ENCODE data around the gene AFF4. TPM values are rescaled to one million over a fixed set of nuclear protein-coding genes. Genes with fewer than 3 reads are reported as not detected.

Gene AFF4
- total RNA-seq, 2 experiments from 2014 or later, result 13.6 to 14.2 TPM

DNA sequence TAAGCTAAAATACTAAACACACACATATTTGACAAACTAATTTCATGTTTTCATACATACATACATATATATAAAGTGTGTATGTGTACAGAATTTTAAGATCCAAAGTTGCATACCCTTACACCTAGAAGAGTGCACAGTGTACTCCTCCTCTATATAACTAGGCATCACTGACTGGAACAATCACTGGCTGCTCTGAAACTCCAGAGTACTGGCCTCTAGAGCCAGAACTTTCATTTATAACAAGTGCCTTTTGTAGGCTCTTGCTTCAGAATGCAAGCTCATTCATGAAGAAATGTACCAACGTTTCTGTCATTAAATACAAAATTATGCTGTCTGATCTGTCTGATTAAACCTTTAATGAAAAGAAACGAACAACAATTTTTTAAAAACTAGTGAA lies 86.0 kb downstream of the AFF4 start:
- Mint-ChIP-seq H3K4me1 (ENCODE audit: low read depth) (no peaks in the 10 kb centered on the region), H3K27me3 (ENCODE audit: low read depth) (no peaks in the 10 kb centered on the region), H3K27ac (no peak overlapping the region), H3K36me3 (ENCODE audit: low read depth) (peaks cover 1% of the 10 kb centered on the region), H3K4me3 (no peak overlapping the region), H3K9me3 (no peaks in the 10 kb centered on the region)
- DNase-seq, result no peak
- intact Hi-C loops (cut with micrococcal nuclease), result no loop called here
- CTCF ChIA-PET, result interaction anchor here (1.1 kb wide), 1 partner anchor 57 kb away, joined by 3 read pairs; no protein-coding TSS in a partner anchor

DNA sequence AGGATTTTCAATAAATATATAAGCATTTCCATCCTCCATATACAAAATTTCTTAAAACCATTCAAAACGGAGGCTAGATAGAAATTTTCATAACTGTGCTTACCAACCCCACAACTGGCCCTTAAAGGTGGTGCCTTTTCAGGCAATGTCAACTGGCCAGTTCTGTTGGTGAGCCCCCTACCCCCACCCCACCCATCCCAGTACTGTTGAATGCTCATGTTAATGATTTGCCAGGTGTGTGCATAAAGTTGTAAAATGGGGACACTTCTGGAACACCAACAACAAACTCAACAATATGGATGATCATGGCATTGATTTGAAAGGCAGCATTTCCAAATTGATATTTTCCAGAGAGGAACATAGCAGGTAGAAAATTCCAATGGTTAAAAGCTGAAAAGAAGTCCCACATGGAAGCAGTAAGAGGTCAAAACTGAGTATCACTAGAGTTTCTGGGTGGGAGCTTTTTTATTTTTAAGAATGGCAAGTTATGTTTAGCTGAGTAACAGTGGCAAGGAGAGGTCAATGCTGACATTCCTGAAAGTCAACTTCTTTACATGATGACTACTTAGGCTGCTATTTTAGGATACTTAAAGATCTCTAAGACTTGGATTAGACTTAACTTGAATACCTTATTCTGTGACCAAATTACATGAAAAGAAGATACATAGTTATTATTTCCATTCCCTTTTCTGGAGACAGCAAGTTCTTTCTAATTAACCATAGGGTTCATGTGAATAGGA lies 87.2 kb downstream of the AFF4 start:
- no peak overlapping the region for H3K27ac Mint-ChIP-seq
- intact Hi-C loops (cut with micrococcal nuclease), result no loop called here
- H3K4me3 Mint-ChIP-seq, result no peak overlapping the region
- no peaks in the 10 kb centered on the region for H3K27me3 Mint-ChIP-seq (ENCODE audit: low read depth)
- no peaks in the 10 kb centered on the region for H3K9me3 Mint-ChIP-seq
- H3K4me1 Mint-ChIP-seq (ENCODE audit: low read depth), result no peaks in the 10 kb centered on the region
- CTCF ChIA-PET, result interaction anchor here (1.1 kb wide), 1 partner anchor 56 kb away, joined by 3 read pairs; no protein-coding TSS in a partner anchor
- DNase-seq, result no peak
- peaks cover 1% of the 10 kb centered on the region for H3K36me3 Mint-ChIP-seq (ENCODE audit: low read depth)

DNA sequence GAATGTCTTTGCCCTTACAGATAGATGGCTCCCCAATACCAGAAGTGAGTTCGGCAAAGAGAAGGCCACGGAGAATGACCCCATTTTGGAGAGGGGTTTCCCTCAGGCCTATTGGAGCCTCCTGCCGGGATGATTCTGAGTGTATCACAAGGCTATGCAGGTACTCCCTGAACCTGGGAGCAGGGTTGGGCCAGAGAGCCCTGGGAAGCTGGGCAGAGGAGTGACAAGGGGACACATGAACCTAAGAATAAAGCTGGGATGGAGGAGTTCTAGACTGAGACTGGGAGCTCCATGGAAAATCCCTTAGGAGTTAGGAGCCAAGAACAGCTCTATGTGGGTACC lies 89.5 kb downstream of the AFF4 start:
- CTCF ChIA-PET, result interaction anchor here (2.0 kb wide), 1 partner anchor 9 kb away, joined by 6 read pairs; no protein-coding TSS in a partner anchor
- no peak overlapping the region for H3K27ac Mint-ChIP-seq
- no peaks in the 10 kb centered on the region for H3K9me3 Mint-ChIP-seq

DNA sequence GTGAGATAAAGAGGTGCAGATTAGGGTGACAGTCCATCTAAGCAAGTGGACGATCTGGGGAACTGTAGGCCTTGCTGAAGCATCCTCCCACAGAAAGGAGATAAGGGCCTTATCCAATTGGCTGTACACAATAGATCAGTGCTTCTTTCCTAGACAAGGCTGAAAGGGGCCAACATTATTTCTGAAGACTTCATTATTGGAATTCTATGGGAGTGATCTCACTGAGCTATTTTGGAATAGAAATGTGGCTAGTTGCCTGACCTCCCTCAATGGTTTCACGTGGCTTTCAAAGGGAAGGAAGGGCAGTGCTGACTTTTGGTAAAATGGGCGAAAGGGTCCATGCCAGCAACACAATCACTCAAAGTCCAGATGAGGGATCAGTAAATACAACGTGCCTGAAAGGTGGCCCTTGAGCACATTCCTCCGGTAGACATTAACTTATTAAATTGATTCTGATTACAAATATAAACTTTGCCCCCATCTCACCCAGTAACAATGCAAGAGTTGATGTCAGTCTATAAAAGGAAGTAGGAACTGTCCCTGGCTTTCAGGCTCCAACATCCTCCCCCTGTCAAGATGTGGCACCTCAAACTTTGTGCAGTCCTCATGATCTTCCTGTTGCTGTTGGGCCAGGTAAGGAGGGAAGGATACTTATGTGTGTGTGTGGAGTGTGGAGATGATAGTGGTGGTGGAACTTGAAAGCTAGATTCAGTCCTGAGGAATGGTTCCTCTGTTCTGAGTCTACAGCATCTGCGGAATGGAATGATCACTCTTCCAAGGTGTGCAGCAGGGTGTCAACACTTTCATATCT lies 90.1 kb downstream of the AFF4 start, which contains the start of gene LEAP2:
Gene LEAP2 (plus strand): TSS at position 550 of the 811 bp plus-strand sequence. CDS start 27 bp downstream, at position 577.
- no peak for DNase-seq
- H3K4me1 Mint-ChIP-seq (ENCODE audit: low read depth), result peaks cover 5% of the 10 kb centered on the region
- CTCF ChIA-PET, result interaction anchor here (2.0 kb wide), 1 partner anchor 10 kb away, joined by 6 read pairs; no protein-coding TSS in a partner anchor
- H3K27ac Mint-ChIP-seq, result no peak within 1 kb of the TSS
- H3K4me3 Mint-ChIP-seq, result no peak within 1 kb of the TSS
- H3K36me3 Mint-ChIP-seq (ENCODE audit: low read depth), result peaks cover 10% of the 10 kb centered on the region
- intact Hi-C loops (cut with micrococcal nuclease), result no loop called here
- no peaks in the 10 kb centered on the region for H3K27me3 Mint-ChIP-seq (ENCODE audit: low read depth)
- H3K9me3 Mint-ChIP-seq, result no peaks in the 10 kb centered on the region

More for the DNA sequence above, 89.5 kb downstream of the AFF4 start:
- peaks cover under 1% of the 10 kb centered on the region for H3K4me1 Mint-ChIP-seq (ENCODE audit: low read depth)
- no peak for DNase-seq
- intact Hi-C loops (cut with micrococcal nuclease), result no loop called here
- no peaks in the 10 kb centered on the region for H3K27me3 Mint-ChIP-seq (ENCODE audit: low read depth)
- peaks cover 6% of the 10 kb centered on the region for H3K36me3 Mint-ChIP-seq (ENCODE audit: low read depth)
- no peak overlapping the region for H3K4me3 Mint-ChIP-seq

DNA sequence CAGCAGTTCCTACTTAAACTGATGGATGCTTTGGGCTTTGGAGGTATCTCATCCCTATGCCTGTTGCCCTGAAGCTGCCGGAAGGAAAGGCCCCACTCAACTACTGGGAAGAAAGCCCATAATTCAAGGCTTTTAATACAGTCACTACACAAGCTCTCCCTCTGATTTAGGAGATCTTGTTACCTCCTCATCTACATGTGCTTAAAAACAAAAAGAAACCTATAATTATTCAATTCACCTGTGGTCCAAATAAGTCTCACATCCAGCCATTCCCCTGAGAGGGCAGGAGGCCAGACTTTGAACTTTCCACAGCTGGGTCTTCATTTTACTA lies 90.7 kb downstream of the AFF4 start:
- Mint-ChIP-seq H3K4me3 (no peak overlapping the region), H3K27ac (no peak overlapping the region), H3K36me3 (ENCODE audit: low read depth) (peaks cover 14% of the 10 kb centered on the region), H3K27me3 (ENCODE audit: low read depth) (no peaks in the 10 kb centered on the region), H3K9me3 (no peaks in the 10 kb centered on the region), H3K4me1 (ENCODE audit: low read depth) (peaks cover 9% of the 10 kb centered on the region)
- CTCF ChIA-PET, result interaction anchor here (0.6 kb wide), 1 partner anchor 14 kb away, joined by 5 read pairs; no protein-coding TSS in a partner anchor
- intact Hi-C loops (cut with micrococcal nuclease), result no loop called here
- no peak for DNase-seq

DNA sequence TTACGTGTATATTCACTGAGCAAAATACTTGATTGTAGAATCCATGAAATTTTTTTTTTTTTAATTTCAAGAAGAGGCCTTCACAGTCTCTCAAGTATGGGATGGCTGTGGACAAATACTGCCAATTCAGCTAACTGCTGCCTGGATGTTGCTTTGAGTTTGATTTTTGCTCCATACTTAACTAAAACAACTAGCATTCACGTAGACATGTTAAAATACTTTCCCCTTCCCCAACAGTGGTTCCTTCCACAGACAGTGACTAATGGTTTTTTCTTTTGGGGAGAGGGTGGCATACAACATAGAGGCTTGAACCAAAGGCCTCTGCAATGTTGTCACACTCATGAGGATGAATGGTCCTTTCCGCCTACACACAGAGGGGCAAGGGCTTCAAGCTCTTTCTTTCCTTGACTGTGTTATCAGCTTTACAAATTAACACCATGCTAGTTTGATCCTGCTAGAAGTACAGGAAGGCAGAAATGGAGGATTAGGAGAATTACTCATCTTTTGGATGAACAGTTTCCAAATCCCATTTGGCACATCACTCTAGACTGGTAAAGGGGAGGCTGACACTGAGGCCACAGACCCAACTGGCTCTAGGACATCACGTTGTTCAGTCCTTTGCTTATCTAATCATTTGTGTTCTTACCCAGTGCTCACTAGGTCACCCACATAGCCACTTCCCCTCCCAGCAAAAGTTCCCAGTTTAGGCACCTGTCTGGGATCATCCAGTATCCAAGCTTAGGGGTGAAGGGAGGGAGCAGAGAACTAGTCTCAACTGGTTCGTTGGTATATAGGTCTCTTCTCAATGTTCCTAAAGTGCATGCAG lies 91.8 kb downstream of the AFF4 start:
- CTCF ChIA-PET, result interaction anchor here (0.6 kb wide), 1 partner anchor 218 kb away, joined by 4 read pairs; no protein-coding TSS in a partner anchor
- H3K9me3 Mint-ChIP-seq, result no peaks in the 10 kb centered on the region

DNA sequence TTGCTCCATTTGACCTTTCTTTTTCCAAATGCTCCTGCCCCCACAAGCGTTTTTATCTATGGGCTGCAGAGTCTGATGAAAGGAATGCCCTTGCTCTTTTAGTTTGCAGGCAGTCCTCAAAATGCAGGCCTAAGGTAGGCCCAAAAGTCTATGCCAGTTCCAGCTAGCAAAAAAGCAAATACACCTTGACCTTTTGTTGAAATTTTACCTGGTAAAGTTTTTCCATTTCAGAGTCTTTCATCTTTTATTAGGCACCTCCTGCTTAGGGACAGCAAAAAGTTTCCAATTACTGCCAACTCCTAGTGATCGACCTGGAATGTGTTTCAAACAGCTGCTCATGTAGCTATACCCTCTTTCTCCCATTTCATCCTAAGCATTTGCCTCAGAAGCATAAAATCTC lies 92.6 kb downstream of the AFF4 start:
- Mint-ChIP-seq H3K27ac (no peak overlapping the region), H3K9me3 (no peaks in the 10 kb centered on the region), H3K27me3 (ENCODE audit: low read depth) (no peaks in the 10 kb centered on the region), H3K4me3 (no peak overlapping the region), H3K4me1 (ENCODE audit: low read depth) (peaks cover 21% of the 10 kb centered on the region), H3K36me3 (ENCODE audit: low read depth) (peaks cover 24% of the 10 kb centered on the region)
- DNase-seq, result no peak
- CTCF ChIA-PET, result interaction anchor here (0.5 to 0.9 kb wide), 3 partner anchors 9 to 219 kb away, joined by 4 read pairs; no protein-coding TSS in a partner anchor
- intact Hi-C loops (cut with micrococcal nuclease), result no loop called here

More for the DNA sequence above, 91.8 kb downstream of the AFF4 start:
- Mint-ChIP-seq H3K4me3 (no peak overlapping the region), H3K27ac (no peak overlapping the region), H3K4me1 (ENCODE audit: low read depth) (peaks cover 15% of the 10 kb centered on the region), H3K27me3 (ENCODE audit: low read depth) (no peaks in the 10 kb centered on the region), H3K36me3 (ENCODE audit: low read depth) (peaks cover 20% of the 10 kb centered on the region)
- no peak for DNase-seq
- intact Hi-C loops (cut with micrococcal nuclease), result no loop called here

DNA sequence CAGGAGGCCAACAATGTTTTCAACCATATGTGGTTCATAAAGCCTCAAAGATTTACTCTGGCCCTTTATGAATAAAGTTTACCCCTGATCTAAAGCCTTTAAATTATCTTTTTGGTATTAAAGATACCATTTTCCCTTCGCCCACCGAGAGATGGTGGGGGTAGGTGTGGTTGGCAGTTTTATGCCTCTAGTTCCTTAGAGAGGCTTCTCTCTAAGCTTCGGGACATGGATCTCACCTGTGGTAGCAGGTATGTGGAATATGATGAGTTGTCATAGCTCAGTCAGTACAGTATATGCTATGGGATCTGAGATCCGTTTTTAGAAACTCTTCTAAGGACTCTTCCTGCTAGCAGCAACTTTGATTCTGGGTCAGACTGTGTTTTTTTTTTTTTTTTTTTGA lies 94.7 kb downstream of the AFF4 start:
- CTCF ChIA-PET, result interaction anchor here (1.2 to 1.4 kb wide), 2 partner anchors 15 to 49 kb away, joined by 3 to 4 read pairs; no protein-coding TSS in a partner anchor
- Mint-ChIP-seq H3K27ac (no peak overlapping the region), H3K36me3 (ENCODE audit: low read depth) (peaks cover 24% of the 10 kb centered on the region), H3K4me3 (no peak overlapping the region), H3K27me3 (ENCODE audit: low read depth) (no peaks in the 10 kb centered on the region), H3K4me1 (ENCODE audit: low read depth) (peaks cover 27% of the 10 kb centered on the region), H3K9me3 (no peaks in the 10 kb centered on the region)
- intact Hi-C loops (cut with micrococcal nuclease), result loop anchor here (10.0 kb wide), 1 partner anchor 1356 kb away; the partner anchor contains the start of gene PPP2CA
- no peak for DNase-seq

DNA sequence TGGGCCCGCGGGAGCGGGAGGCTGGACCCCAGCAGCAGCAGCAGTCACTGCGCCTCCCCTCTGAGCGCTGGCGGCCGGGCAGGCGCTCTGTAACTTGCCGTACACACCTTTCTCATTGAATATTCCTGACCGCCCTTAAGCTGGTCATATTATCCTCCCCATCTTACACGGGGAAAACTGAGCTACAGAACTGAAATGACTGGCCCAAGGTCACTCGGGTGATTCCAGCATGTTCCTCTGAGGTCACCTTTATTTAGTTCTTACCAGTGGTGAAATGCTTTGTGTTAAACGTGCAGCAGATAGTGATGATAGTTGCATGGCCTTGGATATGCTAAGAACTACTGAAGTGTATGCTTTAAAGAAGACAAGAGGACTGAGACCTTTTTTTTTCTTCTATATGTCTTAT lies 96.4 kb downstream of the AFF4 start:
- peak overlapping the region; percentile 99 for H3K4me3 Mint-ChIP-seq
- H3K9me3 Mint-ChIP-seq, result no peaks in the 10 kb centered on the region
- H3K36me3 Mint-ChIP-seq (ENCODE audit: low read depth), result peaks cover 24% of the 10 kb centered on the region
- CTCF ChIA-PET, result interaction anchor here (0.6 to 1.6 kb wide), 5 partner anchors 21 to 341 kb away, joined by 3 to 5 read pairs (median 3); no protein-coding TSS in a partner anchor
- no peak for DNase-seq
- H3K27ac Mint-ChIP-seq, result peak overlapping the region; percentile 97
- intact Hi-C loops (cut with micrococcal nuclease), result loop anchor here (10.0 kb wide), 1 partner anchor 1358 kb away; the partner anchor contains the start of gene PPP2CA
- H3K4me1 Mint-ChIP-seq (ENCODE audit: low read depth), result peaks cover 27% of the 10 kb centered on the region
- H3K27me3 Mint-ChIP-seq (ENCODE audit: low read depth), result no peaks in the 10 kb centered on the region

DNA sequence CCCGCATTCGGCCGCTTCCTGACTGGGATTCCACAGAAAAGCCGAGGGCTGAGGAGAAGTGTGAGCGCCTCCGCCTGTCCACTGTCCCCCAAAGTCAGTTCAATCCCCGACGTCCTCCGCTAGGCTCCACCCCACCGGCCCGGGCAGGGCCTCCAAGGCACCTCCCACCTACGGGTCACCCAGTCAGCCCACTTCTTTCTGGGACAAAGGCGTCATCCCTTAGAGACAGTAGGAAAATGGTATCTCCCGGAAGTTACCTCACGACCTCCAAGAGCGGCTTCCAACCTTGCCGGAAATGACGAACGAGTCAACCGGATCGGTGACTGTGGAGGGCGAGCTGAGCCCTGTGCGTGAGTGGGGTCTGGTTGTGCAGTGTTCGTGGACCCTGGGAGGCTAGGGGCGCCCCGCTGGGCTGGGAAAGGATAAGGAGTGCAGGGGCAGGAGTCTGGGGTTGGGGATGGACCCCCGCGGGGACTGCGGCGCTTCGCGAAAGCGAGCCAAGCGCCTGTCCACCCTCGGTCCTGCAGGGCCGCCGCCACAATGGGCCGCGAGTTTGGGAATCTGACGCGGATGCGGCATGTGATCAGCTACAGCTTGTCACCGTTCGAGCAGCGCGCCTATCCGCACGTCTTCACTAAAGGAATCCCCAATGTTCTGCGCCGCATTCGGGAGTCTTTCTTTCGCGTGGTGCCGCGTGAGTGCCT lies 96.9 kb downstream of the AFF4 start, which contains the start of the genes GDF9 and UQCRQ:
Gene GDF9 (minus strand): TSS at position 128 of the 704 bp plus-strand sequence. CDS start 1,936 bp downstream, outside the sequence.
Gene UQCRQ (plus strand): TSS at position 301 of the 704 bp plus-strand sequence. CDS start 240 bp downstream, at position 541.
- Mint-ChIP-seq H3K4me3 (peak within 1 kb of the TSS; percentile 99), H3K27ac (peak within 1 kb of the TSS; percentile 97)
- CTCF ChIA-PET, result interaction anchor here (0.6 to 1.6 kb wide), 6 partner anchors 22 to 498 kb away, joined by 3 to 5 read pairs (median 4); no protein-coding TSS in a partner anchor

More for the DNA sequence above, 96.9 kb downstream of the AFF4 start, which contains the start of the genes GDF9 and UQCRQ:
- intact Hi-C loops (cut with micrococcal nuclease), result loop anchor here (1.0 to 10.0 kb wide), 9 partner anchors 36 to 1358 kb away; partner anchors contain the start of genes AFF4, KIF3A, PPP2CA and RAD50
- DNase-seq, result peak; percentile 96
- no peaks in the 10 kb centered on the region for H3K27me3 Mint-ChIP-seq (ENCODE audit: low read depth)
- peaks cover 24% of the 10 kb centered on the region for H3K36me3 Mint-ChIP-seq (ENCODE audit: low read depth)
- no peaks in the 10 kb centered on the region for H3K9me3 Mint-ChIP-seq
- peaks cover 27% of the 10 kb centered on the region for H3K4me1 Mint-ChIP-seq (ENCODE audit: low read depth)

Data from activated naive CD4-positive, alpha-beta T cell treated with anti-CD3 and anti-CD28 coated beads for 36 hours (primary cell).